K562 (cell line): ENCODE data around the gene UBE2O. TPM values are rescaled to one million over a fixed set of nuclear protein-coding genes. Genes with fewer than 3 reads are reported as not detected.

Experiments used
- CREM ChIP-seq: IDR thresholded peaks from 2 replicates; pipeline ENCODE4 v1.6.1; 2014; ENCODE audit warnings: antibody characterized with exemption, low read depth
- ETS1 ChIP-seq: conservative IDR thresholded peaks from 2 replicates; pipeline ENCODE4 v1.6.1; 2011; ENCODE audit warnings: low read depth, mild to moderate bottlenecking, low read length; ENCODE audit not compliant: control insufficient read depth
- HDAC1 ChIP-seq, 2 experiments: fragments of 450-650 bp; IDR thresholded peaks; 2 replicates each; pipeline ENCODE4 v1.6.1; 2016 to 2017; ENCODE audit warnings: inconsistent platforms in 1 of 2, mild to moderate bottlenecking in 1 of 2, moderate library complexity in 1 of 2
- ID3 ChIP-seq, 2 experiments: fragments of 250-450 bp in 1 of 2; fragments of 450-650 bp in 1 of 2; sonication (Bioruptor Pico) in 1 of 2; IDR thresholded peaks; 2 replicates each; pipeline versions ENCODE4 v1.6.1 to v1.8.0; 2016 to 2021; ENCODE audit warnings: mild to moderate bottlenecking in 2 of 2, moderate library complexity in 2 of 2, missing compliant biosample characterization in 1 of 2, missing genetic modification characterization in 1 of 2
- MAZ ChIP-seq, 2 experiments: fragments of 450-650 bp in 1 of 2; sonication (generic) in 1 of 2; formaldehyde crosslinking; IDR thresholded peaks in 1 of 2; conservative IDR thresholded peaks in 1 of 2; 2 replicates each; pipeline versions ENCODE4 v1.4.0 to v1.5.0; 2020; ENCODE audit warnings: mild to moderate bottlenecking in 1 of 2, missing genetic modification reagents in 1 of 2
- MBD1 ChIP-seq: fragments of 250-450 bp; sonication (Bioruptor Pico); IDR thresholded peaks from 2 replicates; pipeline ENCODE4 v1.8.0; 2022; ENCODE audit warnings: inconsistent platforms
- SIN3A ChIP-seq, 2 experiments: fragments of 150-350 bp in 1 of 2; IDR thresholded peaks; 2 replicates each; pipeline ENCODE4 v1.6.1; 2011 to 2016; ENCODE audit warnings: borderline replicate concordance in 2 of 2, low read depth in 2 of 2, low read length in 2 of 2, mild to moderate bottlenecking in 2 of 2, moderate library complexity in 2 of 2; ENCODE audit not compliant: control insufficient read depth in 1 of 2
- TAF9B ChIP-seq: fragments of 450-650 bp; IDR thresholded peaks from 2 replicates; pipeline ENCODE4 v1.6.1; 2018; ENCODE audit warnings: mild to moderate bottlenecking; ENCODE audit not compliant: partially characterized antibody
- ZNF140 ChIP-seq: fragments of 250-450 bp; sonication (Bioruptor Pico); IDR thresholded peaks from 2 replicates; pipeline ENCODE4 v1.8.0; 2021; ENCODE audit warnings: moderate library complexity, mild to moderate bottlenecking, inconsistent platforms
- ZNF318 ChIP-seq, 2 experiments: fragments of 450-650 bp; IDR thresholded peaks; 2 replicates each; pipeline ENCODE4 v1.6.1; 2016; ENCODE audit warnings: mild to moderate bottlenecking in 2 of 2, borderline replicate concordance in 1 of 2, low read depth in 1 of 2, moderate library complexity in 1 of 2
- ZNF644 ChIP-seq: fragments of 200-800 bp; sonication (Bioruptor generic); IDR thresholded peaks from 2 replicates; pipeline ENCODE4 v1.6.1; 2016; ENCODE audit warnings: low read depth, missing genetic modification characterization, missing compliant biosample characterization
- polyA plus RNA-seq, 8 experiments: library from polyadenylated mRNA; depleted of rRNA in 4 of 8; stranded (reverse) in 5 of 8; unstranded in 3 of 8; fragments of >200 nt; fragmentation: Nextera tagmentation in 2 of 8; fragmentation: Illumina TruSeq in 1 of 8; extraction: Ambion mirVana in 2 of 8; extraction: Trizol in 1 of 8; gene quantifications; 2 replicates each; pipeline versions ENCODE4 v1.2.1 to v1.2.3, GENCODE V29; 2011 to 2014; ENCODE audit warnings: inconsistent platforms in 1 of 8, missing spikeins in 1 of 8
- total RNA-seq, 7 experiments: library from RNA; depleted of rRNA in 6 of 7; stranded (reverse); fragments of >200 nt in 6 of 7; fragmentation: Illumina TruSeq in 2 of 7; extraction: Trizol in 2 of 7; gene quantifications; 2 replicates each; pipeline versions ENCODE4 v1.2.1 to v1.2.3, GENCODE V29; 2011 to 2021; ENCODE audit warnings: low replicate concordance in 1 of 7

The UBE2O gene
- total and polyA plus RNA-seq, 9 of the 15 experiments (the other 6 are each of a cell fraction or from before 2014, with no cell fraction given): 1.6 to 39.7 (median 13.3) TPM

- TF ChIP-seq ID3 (CRISPR knock-in tag; IDR thresholded peaks at IDR 0.05): no peak
- TF ChIP-seq ID3 (tag; IDR thresholded peaks at IDR 0.05): peak; percentile 97
- TF ChIP-seq TAF9B: peak; percentile 75
- TF ChIP-seq HDAC1 (IDR thresholded peaks at IDR 0.05): peak in 1 of 2 experiments; percentile 72; a peak in 2 of 4 replicates
- TF ChIP-seq ETS1: peak; percentile 80
- peak; percentile 93 for TF ChIP-seq ZNF644 (tag)
- TF ChIP-seq MAZ (CRISPR knock-in tag; conservative IDR thresholded peaks at IDR 0.05 in 1 of 2, IDR thresholded peaks at IDR 0.05 in 1 of 2): peak; percentile 89 to 94
- no peak for TF ChIP-seq ZNF140 (CRISPR knock-in tag)
- peak in 1 of 2 experiments; percentile 91 for TF ChIP-seq SIN3A (IDR thresholded peaks at IDR 0.05; ENCODE audit: borderline replicate concordance in 2 of 2, control insufficient read depth in 1 of 2, low read depth in 2 of 2, low read length in 2 of 2)
- peak; percentile 53 for TF ChIP-seq CREM
- TF ChIP-seq ZNF318 (IDR thresholded peaks at IDR 0.05; ENCODE audit: borderline replicate concordance in 1 of 2, low read depth in 1 of 2): peak in 1 of 2 experiments; percentile 20; a peak in 1 of 4 replicates
- TF ChIP-seq MBD1 (CRISPR knock-in tag): no peak
Measured at GRCh38 chr17:76353599-76354316, 99.2 kb downstream of the UBE2O start, which contains the start of gene PRPSAP1 (continued).
